GM12891 (cell line): Measurements from ENCODE around the gene HUNK.

Experiments used
- DNase-seq: peaks from one replicate; pipeline ENCODE4 v3.0.0; 2011; ENCODE audit warnings: low spot score; ENCODE audit not compliant: insufficient read length
- FAIRE-seq: peaks from 2 replicates; lab custom pipeline; 2011; peaks lifted over from hg19 to GRCh38; lab: Jason Lieb, UNC
- PAX5 ChIP-seq: IDR thresholded peaks from 2 replicates; pipeline ENCODE4 v1.6.1; 2011; ENCODE audit warnings: low read length, moderate library complexity, mild to moderate bottlenecking; ENCODE audit not compliant: insufficient read depth, severe bottlenecking
- POLR2A ChIP-seq: IDR thresholded peaks from 2 replicates; pipeline ENCODE4 v1.6.1; 2011; ENCODE audit warnings: low read depth, low read length, control low read depth
- POLR2AphosphoS5 ChIP-seq: IDR thresholded peaks from 2 replicates; pipeline ENCODE4 v1.6.1; 2011; ENCODE audit warnings: low read depth, low read length, control low read depth
- POU2F2 ChIP-seq: IDR thresholded peaks from 2 replicates; pipeline ENCODE4 v1.6.1; 2011; ENCODE audit warnings: low read depth, mild to moderate bottlenecking, control low read depth, low read length, moderate library complexity
- SPI1 ChIP-seq: IDR thresholded peaks from 2 replicates; pipeline ENCODE4 v1.6.1; 2011; ENCODE audit warnings: low read depth, low read length, control low read depth
- TAF1 ChIP-seq: IDR thresholded peaks from 2 replicates; pipeline ENCODE4 v1.6.1; 2011; ENCODE audit warnings: low read depth, low read length, control low read depth

Gene HUNK

GRCh38 chr21:32044205-32045180, 171.7 kb downstream of the HUNK start:
- FAIRE-seq (no peak), DNase-seq (no peak)
- TF ChIP-seq POU2F2, result no peak
- TF ChIP-seq POLR2AphosphoS5, result no peak
- no peak for TF ChIP-seq PAX5
- TF ChIP-seq SPI1, result no peak
- TF ChIP-seq TAF1, result no peak
- no peak for TF ChIP-seq POLR2A

- no peak for DNase-seq
- FAIRE-seq, result no peak
- TF ChIP-seq PAX5, result no peak
- no peak for TF ChIP-seq TAF1
- TF ChIP-seq POLR2AphosphoS5, result no peak
- no peak for TF ChIP-seq SPI1
Measured at GRCh38 chr21:32046191-32046590, 173.4 kb downstream of the HUNK start.

- FAIRE-seq (no peak), DNase-seq (no peak)
- TF ChIP-seq SPI1, result no peak
- no peak for TF ChIP-seq POLR2A
- TF ChIP-seq PAX5, result no peak
- TF ChIP-seq POU2F2, result no peak
- no peak for TF ChIP-seq TAF1
- TF ChIP-seq POLR2AphosphoS5, result no peak
Measured at GRCh38 chr21:32048353-32048752, 175.5 kb downstream of the HUNK start.
